Activated CD4-positive, alpha-beta T cell treated with anti-CD3 and anti-CD28 coated beads, Interleukin-2, amount 10 ng/mL, durations not matched to agents 7 days and 5 days (primary cell): ENCODE results near the gene LMTK2. TPM values are rescaled to one million over a fixed set of nuclear protein-coding genes. Genes with fewer than 3 reads are reported as not detected.

Experiments
- CTCF ChIA-PET: fragments of 350-600 bp; sonication (Branson Sonifier 250); formaldehyde crosslinking; loops from one replicate; lab custom pipeline; 2021; ENCODE audit warnings: antibody characterized with exemption; lab: Charles Lee
- POLR2A ChIA-PET: fragments of 350-600 bp; sonication (Branson Sonifier 250); formaldehyde crosslinking; loops from one replicate; lab custom pipeline; 2021; ENCODE audit warnings: antibody characterized with exemption; lab: Charles Lee
- DNase-seq: peaks from one replicate; pipeline ENCODE4 v3.0.0-alpha.2; 2020
- H3K27ac Mint-ChIP-seq: one replicate; pipeline ENCODE4 v1.8.0; 2021; ENCODE audit warnings: mild to moderate bottlenecking, moderate library complexity, mixed read lengths
- H3K27me3 Mint-ChIP-seq: one replicate; pipeline ENCODE4 v1.8.0; 2021; ENCODE audit warnings: mixed read lengths
- H3K36me3 Mint-ChIP-seq: one replicate; pipeline ENCODE4 v1.8.0; 2021; ENCODE audit warnings: low read depth, mixed read lengths
- H3K4me1 Mint-ChIP-seq: one replicate; pipeline ENCODE4 v1.8.0; 2021; ENCODE audit warnings: mixed read lengths
- H3K4me3 Mint-ChIP-seq: one replicate; pipeline ENCODE4 v1.8.0; 2021; ENCODE audit warnings: mild to moderate bottlenecking, moderate library complexity, mixed read lengths
- H3K9me3 Mint-ChIP-seq: one replicate; pipeline ENCODE4 v1.8.0; 2021; ENCODE audit warnings: mixed read lengths
- total RNA-seq, 2 experiments: library from RNA; stranded (reverse); gene quantifications; one replicate each; pipeline ENCODE4 v1.2.3, GENCODE V29; 2021

Gene LMTK2
- total RNA-seq, 2 experiments from 2014 or later: 12.8 to 15.5 TPM

- ChIA-PET POLR2A (no interaction called here), CTCF (interaction anchor here (0.6 to 0.8 kb wide), 3 partner anchors 26 to 1263 kb away, joined by 3 to 4 read pairs (median 3); no protein-coding TSS in a partner anchor)
- Mint-ChIP-seq H3K27ac (no peak overlapping the region), H3K4me3 (no peak overlapping the region), H3K36me3 (peaks cover 5% of the 10 kb centered on the region), H3K4me1 (peaks cover 8% of the 10 kb centered on the region), H3K27me3 (no peaks in the 10 kb centered on the region), H3K9me3 (no peaks in the 10 kb centered on the region)
- DNase-seq: no peak
Measured at GRCh38 chr7:98171449-98171848, 64.8 kb downstream of the LMTK2 start.

- Mint-ChIP-seq H3K27me3 (no peaks in the 10 kb centered on the region), H3K9me3 (no peaks in the 10 kb centered on the region), H3K36me3 (peaks cover 5% of the 10 kb centered on the region), H3K4me3 (no peak overlapping the region), H3K27ac (no peak overlapping the region), H3K4me1 (no peaks in the 10 kb centered on the region)
- no peak for DNase-seq
- POLR2A ChIA-PET: no interaction called here
- CTCF ChIA-PET: interaction anchor here (0.7 to 1.8 kb wide), 2 partner anchors 21 to 68 kb away, joined by 3 to 4 read pairs; partner anchors contain the start of gene LMTK2
Measured at GRCh38 chr7:98174334-98175259, 67.9 kb downstream of the LMTK2 start.

DNA sequence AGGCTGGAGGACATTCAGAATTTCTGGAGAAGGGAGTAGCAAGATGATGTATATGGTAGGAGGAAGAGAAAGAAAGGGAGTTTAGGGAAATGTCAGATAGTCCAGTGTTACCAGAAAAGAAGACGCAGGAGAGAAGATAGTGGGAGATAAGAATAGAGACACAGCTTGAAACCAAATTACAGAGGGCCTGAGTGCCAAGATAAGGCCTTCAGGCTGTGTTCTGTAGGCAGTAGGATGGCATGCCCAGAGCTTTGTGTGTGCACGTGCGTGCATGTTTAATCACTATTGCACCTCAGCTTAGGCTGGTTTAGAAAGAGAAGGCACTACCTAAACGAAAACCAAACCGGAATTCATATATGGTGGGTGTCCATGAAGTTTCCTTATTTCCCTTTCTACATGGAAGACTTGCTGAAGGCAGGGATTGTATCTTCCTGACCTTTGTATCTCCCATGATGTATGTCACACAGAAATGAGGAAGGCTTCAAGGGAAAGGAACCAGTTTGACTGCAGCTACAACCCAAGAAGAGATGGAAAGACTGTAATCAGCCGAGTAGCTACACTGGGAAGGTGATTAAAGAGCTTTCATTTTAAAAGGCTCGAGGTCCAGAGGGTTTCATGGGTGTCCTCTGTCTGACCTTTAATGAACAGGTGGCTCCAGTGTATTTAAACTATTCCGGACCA is 68.7 kb downstream of the LMTK2 start:
- Mint-ChIP-seq H3K27ac (no peak overlapping the region), H3K36me3 (peaks cover 5% of the 10 kb centered on the region), H3K9me3 (no peaks in the 10 kb centered on the region), H3K27me3 (no peaks in the 10 kb centered on the region), H3K4me1 (no peaks in the 10 kb centered on the region), H3K4me3 (no peak overlapping the region)
- POLR2A ChIA-PET: no interaction called here
- CTCF ChIA-PET: interaction anchor here (0.7 kb wide), 1 partner anchor 21 kb away, joined by 3 read pairs; no protein-coding TSS in a partner anchor
- DNase-seq: no peak

GRCh38 chr7:98177553-98177952 is 70.9 kb downstream of the LMTK2 start:
- ChIA-PET CTCF (interaction anchor here (0.6 kb wide), 1 partner anchor 162 kb away, joined by 3 read pairs; no protein-coding TSS in a partner anchor), POLR2A (no interaction called here)
- Mint-ChIP-seq H3K4me3 (no peak overlapping the region), H3K27me3 (no peaks in the 10 kb centered on the region), H3K4me1 (no peaks in the 10 kb centered on the region), H3K27ac (no peak overlapping the region), H3K9me3 (no peaks in the 10 kb centered on the region), H3K36me3 (peaks cover 2% of the 10 kb centered on the region)
- DNase-seq: no peak

- no peak overlapping the region for H3K4me3 Mint-ChIP-seq
- ChIA-PET POLR2A (no interaction called here), CTCF (interaction anchor here (1.0 to 1.2 kb wide), 2 partner anchors 68 to 72 kb away, joined by 3 to 4 read pairs; no protein-coding TSS in a partner anchor)
- no peak for DNase-seq
- H3K27ac Mint-ChIP-seq: no peak overlapping the region
- no peaks in the 10 kb centered on the region for H3K9me3 Mint-ChIP-seq
- H3K27me3 Mint-ChIP-seq: no peaks in the 10 kb centered on the region
- no peaks in the 10 kb centered on the region for H3K4me1 Mint-ChIP-seq
- H3K36me3 Mint-ChIP-seq: no peaks in the 10 kb centered on the region
Measured at GRCh38 chr7:98178321-98178720, 71.7 kb downstream of the LMTK2 start.

DNA sequence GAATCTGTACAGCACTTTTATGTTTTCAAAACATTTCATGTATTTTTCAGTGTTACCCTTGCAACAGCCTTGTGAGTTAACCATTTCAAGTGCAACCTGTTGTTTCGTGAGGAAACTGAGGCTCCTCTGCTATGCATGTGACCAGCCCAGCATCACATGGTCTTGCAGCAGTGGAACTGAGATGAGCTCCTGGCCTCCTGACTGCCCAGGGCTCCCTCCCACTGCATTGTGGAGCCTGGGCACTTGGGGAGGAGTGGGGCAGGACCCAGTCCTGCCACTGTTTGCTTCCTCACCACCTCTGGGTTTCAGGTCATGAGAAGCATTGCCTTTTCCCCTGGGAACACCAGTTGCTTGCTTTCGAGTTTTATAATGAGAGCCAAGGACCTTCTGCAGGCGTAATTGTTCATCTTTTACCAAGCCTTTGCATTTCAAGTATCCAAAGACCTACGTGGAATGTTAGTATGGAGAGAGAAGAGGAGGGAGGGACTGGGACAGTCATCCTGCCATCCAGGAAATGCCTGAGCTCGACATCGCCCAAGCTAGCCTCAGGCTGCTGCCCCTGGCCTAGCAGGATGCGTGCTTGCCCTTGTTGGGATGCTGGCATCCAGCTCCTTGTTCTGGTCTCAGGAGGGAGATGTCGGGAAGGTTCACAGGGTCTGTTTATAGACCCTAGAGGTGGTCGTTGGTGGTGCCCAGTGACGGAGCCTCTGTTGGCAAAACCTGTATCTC is 72.3 kb downstream of the LMTK2 start:
- Mint-ChIP-seq H3K36me3 (no peaks in the 10 kb centered on the region), H3K9me3 (no peaks in the 10 kb centered on the region), H3K4me1 (no peaks in the 10 kb centered on the region), H3K4me3 (no peak overlapping the region), H3K27me3 (no peaks in the 10 kb centered on the region), H3K27ac (no peak overlapping the region)
- POLR2A ChIA-PET: no interaction called here
- no peak for DNase-seq
- CTCF ChIA-PET: interaction anchor here (0.5 to 1.2 kb wide), 3 partner anchors 69 to 184 kb away, joined by 3 to 4 read pairs (median 3); no protein-coding TSS in a partner anchor

DNA sequence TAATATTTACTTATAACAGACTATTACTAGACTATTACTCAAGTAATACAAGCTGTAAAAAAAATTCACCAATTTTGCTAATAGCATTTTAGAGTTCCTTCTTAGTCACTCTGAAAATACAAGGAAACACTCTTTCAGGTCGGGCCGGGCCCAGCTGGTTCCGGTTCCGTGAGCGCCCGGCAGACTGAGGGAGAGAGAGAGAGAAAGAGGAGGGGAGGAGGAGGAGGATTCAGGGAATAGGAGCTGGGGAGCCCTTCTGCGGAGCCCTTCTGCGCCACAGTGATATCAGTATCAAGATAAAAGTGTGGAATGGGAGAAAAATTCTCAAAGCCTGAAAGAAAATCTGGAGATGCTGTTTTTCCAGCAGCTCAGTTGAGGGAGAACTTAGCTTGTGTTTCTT is 74.1 kb downstream of the LMTK2 start:
- Mint-ChIP-seq H3K27ac (peak overlapping the region; percentile 16), H3K27me3 (no peaks in the 10 kb centered on the region), H3K36me3 (no peaks in the 10 kb centered on the region), H3K4me1 (no peaks in the 10 kb centered on the region), H3K9me3 (no peaks in the 10 kb centered on the region), H3K4me3 (no peak overlapping the region)
- DNase-seq: no peak
- ChIA-PET CTCF (interaction anchor here (0.6 kb wide), 1 partner anchor 14 kb away, joined by 3 read pairs; no protein-coding TSS in a partner anchor), POLR2A (no interaction called here)

DNA sequence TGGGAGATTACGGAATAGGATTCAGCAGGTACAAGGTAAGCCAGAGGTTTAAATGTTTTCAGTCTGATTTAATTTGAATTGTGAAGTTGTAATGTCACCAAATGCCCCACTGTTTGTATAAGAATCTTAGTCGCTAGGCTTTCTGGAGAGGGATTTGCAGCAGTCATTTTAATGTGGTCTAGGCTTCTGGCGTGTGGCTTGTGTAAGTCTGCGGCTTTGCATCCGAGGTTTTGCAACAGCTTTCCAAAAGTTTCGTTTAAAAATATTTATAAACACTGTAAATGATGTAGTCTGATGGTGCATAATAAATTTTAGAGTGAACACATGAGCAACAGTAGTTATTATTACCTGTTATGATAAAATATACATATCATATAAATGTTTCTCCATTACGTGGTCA is 78.4 kb downstream of the LMTK2 start:
- Mint-ChIP-seq H3K9me3 (no peaks in the 10 kb centered on the region), H3K4me3 (no peak overlapping the region), H3K4me1 (peaks cover 10% of the 10 kb centered on the region), H3K36me3 (peaks cover 17% of the 10 kb centered on the region), H3K27ac (no peak overlapping the region), H3K27me3 (no peaks in the 10 kb centered on the region)
- ChIA-PET POLR2A (no interaction called here), CTCF (no interaction called here)
- no peak for DNase-seq

DNA sequence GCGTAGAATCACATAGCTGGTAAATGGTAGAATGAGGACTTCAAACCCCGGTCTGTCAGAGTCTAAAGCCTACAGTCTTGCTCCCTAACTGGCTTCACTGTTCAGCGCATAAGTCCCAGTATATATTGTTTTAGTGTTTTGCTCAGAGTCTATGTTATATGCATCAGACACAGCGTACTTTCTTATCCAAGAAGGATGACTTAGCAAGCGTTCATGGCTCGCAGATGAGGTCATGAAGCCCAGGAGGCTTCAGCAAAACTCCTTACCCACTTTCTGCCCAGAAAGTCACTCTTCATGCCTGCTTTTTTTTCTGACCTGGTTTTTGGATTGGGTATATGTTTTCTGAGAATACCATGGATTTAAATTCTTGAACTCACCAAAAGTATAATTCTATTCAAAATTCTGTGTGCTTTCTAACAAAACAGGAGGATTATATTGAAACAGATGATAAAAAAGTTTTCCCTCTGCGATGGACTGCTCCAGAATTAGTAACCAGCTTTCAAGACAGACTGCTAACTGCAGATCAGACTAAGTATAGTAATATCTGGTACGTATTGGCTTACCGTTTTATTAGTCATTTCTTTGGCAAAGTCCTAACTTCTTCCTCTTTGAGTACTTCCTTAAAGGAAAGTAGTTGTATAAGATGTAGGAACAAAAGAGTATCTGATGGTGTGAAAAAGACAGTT is 79.9 kb downstream of the LMTK2 start:
- no peak for DNase-seq
- POLR2A ChIA-PET: no interaction called here
- H3K4me1 Mint-ChIP-seq: peaks cover 13% of the 10 kb centered on the region
- CTCF ChIA-PET: interaction anchor here (1.0 to 1.3 kb wide), 2 partner anchors 18 to 166 kb away, joined by 4 to 5 read pairs; no protein-coding TSS in a partner anchor
- H3K27ac Mint-ChIP-seq: no peak overlapping the region
- peaks cover 21% of the 10 kb centered on the region for H3K36me3 Mint-ChIP-seq
- H3K4me3 Mint-ChIP-seq: no peak overlapping the region
- H3K27me3 Mint-ChIP-seq: no peaks in the 10 kb centered on the region
- H3K9me3 Mint-ChIP-seq: no peaks in the 10 kb centered on the region

DNA sequence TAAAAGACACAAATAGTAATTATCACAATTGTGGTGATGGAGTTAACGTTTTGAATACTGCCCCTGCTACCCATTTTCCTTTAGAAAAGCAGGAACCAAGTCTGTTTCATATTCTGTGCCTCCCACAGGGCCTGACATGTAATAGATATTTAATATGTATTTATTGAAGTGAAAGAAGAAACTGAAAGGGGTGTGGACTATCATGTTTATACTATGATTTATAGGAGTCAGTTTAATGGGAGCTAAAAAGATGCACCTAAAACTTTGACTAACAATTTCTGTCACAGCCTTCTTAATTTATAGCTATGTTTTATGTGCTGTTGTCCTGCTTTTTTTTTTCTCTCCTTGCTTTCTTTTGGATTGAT is 80.5 kb downstream of the LMTK2 start:
- no peak overlapping the region for H3K27ac Mint-ChIP-seq
- no peak overlapping the region for H3K4me3 Mint-ChIP-seq
- ChIA-PET CTCF (interaction anchor here (1.0 to 1.3 kb wide), 2 partner anchors 19 to 166 kb away, joined by 4 to 5 read pairs; no protein-coding TSS in a partner anchor), POLR2A (no interaction called here)
- peaks cover 25% of the 10 kb centered on the region for H3K36me3 Mint-ChIP-seq
- no peaks in the 10 kb centered on the region for H3K9me3 Mint-ChIP-seq
- peaks cover 13% of the 10 kb centered on the region for H3K4me1 Mint-ChIP-seq
- H3K27me3 Mint-ChIP-seq: no peaks in the 10 kb centered on the region
- DNase-seq: no peak

- Mint-ChIP-seq H3K4me1 (peaks cover 13% of the 10 kb centered on the region), H3K9me3 (no peaks in the 10 kb centered on the region), H3K27me3 (no peaks in the 10 kb centered on the region), H3K36me3 (peaks cover 31% of the 10 kb centered on the region), H3K27ac (no peak overlapping the region), H3K4me3 (no peak overlapping the region)
- CTCF ChIA-PET: interaction anchor here (1.1 kb wide), 1 partner anchor 21 kb away, joined by 3 read pairs; no protein-coding TSS in a partner anchor
- POLR2A ChIA-PET: interaction anchor here (0.6 kb wide), 1 partner anchor 58 kb away, joined by 4 read pairs; no protein-coding TSS in a partner anchor
- no peak for DNase-seq
Measured at GRCh38 chr7:98189559-98189958, 82.9 kb downstream of the LMTK2 start.
